Activated T-helper 1 cell treated with anti-CD3 and anti-CD28 coated beads, Interleukin-2, amount 50 U/mL, for 16 hours (primary cell): ENCODE results near the gene CDH24.

Experiments
- DNase-seq, 2 donors: peaks; one replicate each; pipeline ENCODE4 v3.0.0-alpha.2; 2020; ENCODE audit warnings: low read depth in 1 of 2, low spot score in 1 of 2

Gene CDH24

GRCh38 chr14:23090254-23090636 is 32.9 kb upstream of the CDH24 start:
- no peak for DNase-seq

GRCh38 chr14:23089498-23090253 is 32.4 kb upstream of the CDH24 start:
- DNase-seq: no peak

- no peak for DNase-seq
Observed at GRCh38 chr14:23086565-23086964, 29.2 kb upstream of the CDH24 start.

GRCh38 chr14:23085458-23085857 is 28.1 kb upstream of the CDH24 start:
- no peak for DNase-seq

- no peak for DNase-seq
Observed at GRCh38 chr14:23080474-23080873, 23.2 kb upstream of the CDH24 start.

GRCh38 chr14:23079716-23080115 is 22.4 kb upstream of the CDH24 start:
- no peak for DNase-seq

- no peak for DNase-seq
Observed at GRCh38 chr14:23078692-23079116, 21.4 kb upstream of the CDH24 start.

- DNase-seq: no peak
Observed at GRCh38 chr14:23077962-23078361, 20.6 kb upstream of the CDH24 start.

- no peak for DNase-seq
Observed at GRCh38 chr14:23076785-23077408, 19.6 kb upstream of the CDH24 start.

- DNase-seq: no peak
Observed at GRCh38 chr14:23074906-23075305, 17.6 kb upstream of the CDH24 start.

GRCh38 chr14:23071921-23072539 is 14.7 kb upstream of the CDH24 start:
- no peak for DNase-seq

GRCh38 chr14:23071244-23071920 is 14.1 kb upstream of the CDH24 start:
- DNase-seq: peak; percentile 34 to 62

- DNase-seq: no peak
Observed at GRCh38 chr14:23070262-23071129, 13.2 kb upstream of the CDH24 start.

GRCh38 chr14:23069413-23069806 is 12.1 kb upstream of the CDH24 start:
- DNase-seq: no peak

GRCh38 chr14:23068789-23069412 is 11.6 kb upstream of the CDH24 start:
- peak; percentile 41 to 52 for DNase-seq

GRCh38 chr14:23067847-23068788 is 10.8 kb upstream of the CDH24 start:
- no peak for DNase-seq

GRCh38 chr14:23066855-23067744 is 9.8 kb upstream of the CDH24 start:
- DNase-seq: no peak

GRCh38 chr14:23066368-23066767 is 9.0 kb upstream of the CDH24 start:
- DNase-seq: no peak
